Parathyroid adenoma (tissue), 2 donors: ENCODE data around the gene RPP30.
A peak's percentile ranks its signal among the peaks of the same experiment; 100 is the strongest.

ENCODE experiments used
- H2AFZ ChIP-seq: fragments of 300-600 bp; sonication (generic); one replicate; pipeline ENCODE4 v1.7.0; 2017; ENCODE audit warnings: antibody characterized with exemption, mild to moderate bottlenecking
- H3K27ac ChIP-seq: fragments of 300-600 bp; sonication (generic); one replicate; pipeline ENCODE4 v1.7.0; 2017
- H3K27me3 ChIP-seq: fragments of 300-600 bp; sonication (generic); one replicate; pipeline ENCODE4 v1.7.0; 2017; ENCODE audit warnings: low read length; ENCODE audit not compliant: control insufficient read depth, insufficient read depth
- H3K36me3 ChIP-seq: fragments of 300-600 bp; sonication (generic); one replicate; pipeline ENCODE4 v1.7.0; 2017; ENCODE audit warnings: low read length; ENCODE audit not compliant: control insufficient read depth, insufficient read depth
- H3K4me1 ChIP-seq: fragments of 300-600 bp; sonication (generic); one replicate; pipeline ENCODE4 v1.7.0; 2017; ENCODE audit warnings: control low read depth
- H3K4me2 ChIP-seq: fragments of 300-600 bp; sonication (generic); one replicate; pipeline ENCODE4 v1.7.0; 2017; ENCODE audit warnings: low read length
- H3K4me3 ChIP-seq: fragments of 300-600 bp; sonication (generic); one replicate; pipeline ENCODE4 v1.7.0; 2017; ENCODE audit warnings: low read depth, low read length
- H3K79me2 ChIP-seq: fragments of 300-600 bp; sonication (generic); one replicate; pipeline ENCODE4 v1.7.0; 2017; ENCODE audit warnings: control low read depth
- H3K9ac ChIP-seq: fragments of 300-600 bp; sonication (generic); one replicate; pipeline ENCODE4 v1.7.0; 2017; ENCODE audit warnings: mild to moderate bottlenecking
- H3K9me3 ChIP-seq: fragments of 300-600 bp; sonication (generic); one replicate; pipeline ENCODE4 v1.7.0; 2017; ENCODE audit warnings: low read length; ENCODE audit not compliant: control insufficient read depth
- TF ChIP-seq, protein P1 (sequence below): fragments of 300-600 bp; sonication (generic); IDR thresholded peaks from one replicate; pipeline ENCODE4 v1.7.0; 2017; ENCODE audit warnings: antibody characterized with exemption, mild to moderate bottlenecking
- donor health status: primary hyperparathyroidism.

Gene RPP30

DNA sequence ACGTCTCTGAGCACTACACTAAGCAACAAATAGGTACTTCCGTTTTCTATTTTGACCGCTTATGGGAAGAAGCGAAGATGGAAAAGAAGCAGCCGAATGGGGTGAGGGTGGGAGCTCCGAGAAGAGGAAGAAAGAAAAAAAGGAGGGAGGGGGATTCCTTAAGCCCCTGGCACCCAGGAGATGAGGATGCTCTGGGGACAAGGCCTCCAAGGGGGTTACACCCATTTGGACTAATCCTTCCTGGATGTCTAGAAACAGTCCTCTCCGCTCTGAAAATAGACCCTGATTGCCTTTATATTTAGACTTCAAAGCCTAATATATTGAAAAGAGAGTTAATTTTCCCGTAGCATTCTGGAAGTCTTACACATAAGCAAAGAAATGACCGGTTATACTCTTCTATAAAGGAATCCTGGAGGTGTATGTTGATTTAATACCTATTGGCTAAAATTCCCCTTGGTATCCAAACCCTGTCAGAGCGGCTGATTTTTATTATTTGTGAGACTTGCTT, 13.3 kb upstream of the RPP30 start:
- H3K4me3 ChIP-seq = peak overlapping the region; percentile 67
- no peaks in the 10 kb centered on the region for H3K9me3 ChIP-seq
- peak overlapping the region; percentile 85 for H3K4me2 ChIP-seq
- H3K79me2 ChIP-seq = no peaks in the 10 kb centered on the region
- peak overlapping the region; percentile 85 for H2AFZ ChIP-seq
- H3K27ac ChIP-seq = peak overlapping the region; percentile 71
- TF ChIP-seq, protein P1, sequence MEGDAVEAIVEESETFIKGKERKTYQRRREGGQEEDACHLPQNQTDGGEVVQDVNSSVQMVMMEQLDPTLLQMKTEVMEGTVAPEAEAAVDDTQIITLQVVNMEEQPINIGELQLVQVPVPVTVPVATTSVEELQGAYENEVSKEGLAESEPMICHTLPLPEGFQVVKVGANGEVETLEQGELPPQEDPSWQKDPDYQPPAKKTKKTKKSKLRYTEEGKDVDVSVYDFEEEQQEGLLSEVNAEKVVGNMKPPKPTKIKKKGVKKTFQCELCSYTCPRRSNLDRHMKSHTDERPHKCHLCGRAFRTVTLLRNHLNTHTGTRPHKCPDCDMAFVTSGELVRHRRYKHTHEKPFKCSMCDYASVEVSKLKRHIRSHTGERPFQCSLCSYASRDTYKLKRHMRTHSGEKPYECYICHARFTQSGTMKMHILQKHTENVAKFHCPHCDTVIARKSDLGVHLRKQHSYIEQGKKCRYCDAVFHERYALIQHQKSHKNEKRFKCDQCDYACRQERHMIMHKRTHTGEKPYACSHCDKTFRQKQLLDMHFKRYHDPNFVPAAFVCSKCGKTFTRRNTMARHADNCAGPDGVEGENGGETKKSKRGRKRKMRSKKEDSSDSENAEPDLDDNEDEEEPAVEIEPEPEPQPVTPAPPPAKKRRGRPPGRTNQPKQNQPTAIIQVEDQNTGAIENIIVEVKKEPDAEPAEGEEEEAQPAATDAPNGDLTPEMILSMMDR = no peak
- H3K9ac ChIP-seq = no peak overlapping the region
- H3K36me3 ChIP-seq = no peaks in the 10 kb centered on the region
- no peaks in the 10 kb centered on the region for H3K27me3 ChIP-seq
- no peaks in the 10 kb centered on the region for H3K4me1 ChIP-seq

DNA sequence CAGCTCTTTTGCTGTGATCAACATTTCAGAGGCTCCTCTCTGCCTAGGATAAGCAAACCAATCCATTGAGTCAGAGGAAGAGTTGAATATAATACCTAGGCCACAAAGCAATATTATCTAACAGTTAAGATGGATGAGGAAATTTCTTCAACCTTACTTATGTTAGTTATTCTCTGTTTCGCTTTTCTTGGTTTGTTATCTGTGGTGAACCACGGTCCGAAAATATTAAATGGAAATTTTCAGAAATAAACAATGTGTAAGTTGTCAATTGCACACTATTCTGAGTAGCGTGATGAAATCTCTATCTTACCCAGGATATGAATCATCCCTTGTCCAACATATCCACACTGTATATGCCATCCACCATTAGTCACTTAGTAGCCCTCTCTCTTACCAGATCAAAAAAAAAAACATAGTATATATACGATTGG, 12.4 kb upstream of the RPP30 start:
- Histone ChIP-seq H3K4me3 (no peak overlapping the region), H3K79me2 (no peaks in the 10 kb centered on the region), H3K9me3 (no peaks in the 10 kb centered on the region), H3K4me2 (no peak overlapping the region), H2AFZ (no peak overlapping the region), H3K27ac (no peak overlapping the region), H3K36me3 (no peaks in the 10 kb centered on the region), H3K27me3 (no peaks in the 10 kb centered on the region), H3K4me1 (no peaks in the 10 kb centered on the region), H3K9ac (no peak overlapping the region)
- TF ChIP-seq, protein P1 = no peak

DNA sequence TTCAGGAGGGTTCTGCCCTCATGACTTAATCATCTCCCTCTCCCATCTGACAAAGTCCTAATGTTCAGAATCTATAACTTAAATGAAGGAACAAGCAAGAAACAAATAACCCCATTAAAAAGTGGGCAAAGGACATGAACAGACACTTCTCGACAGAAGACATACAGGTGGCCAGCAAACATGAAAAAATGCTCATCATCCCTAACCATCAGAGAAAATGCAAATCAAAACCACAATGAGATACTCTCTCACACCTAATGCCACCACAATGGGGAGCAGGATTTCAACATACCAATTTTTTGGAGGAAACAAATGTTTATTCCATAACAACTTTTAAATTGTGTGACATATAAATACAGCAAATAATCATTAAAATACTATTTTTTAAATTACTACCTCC, 11.0 kb upstream of the RPP30 start:
- Histone ChIP-seq H3K4me1 (peaks cover 2% of the 10 kb centered on the region), H3K36me3 (no peaks in the 10 kb centered on the region), H3K9me3 (no peaks in the 10 kb centered on the region), H2AFZ (no peak overlapping the region), H3K4me3 (no peak overlapping the region), H3K27me3 (no peaks in the 10 kb centered on the region), H3K79me2 (no peaks in the 10 kb centered on the region), H3K4me2 (no peak overlapping the region), H3K27ac (no peak overlapping the region), H3K9ac (no peak overlapping the region)
- TF ChIP-seq, protein P1 = no peak

DNA sequence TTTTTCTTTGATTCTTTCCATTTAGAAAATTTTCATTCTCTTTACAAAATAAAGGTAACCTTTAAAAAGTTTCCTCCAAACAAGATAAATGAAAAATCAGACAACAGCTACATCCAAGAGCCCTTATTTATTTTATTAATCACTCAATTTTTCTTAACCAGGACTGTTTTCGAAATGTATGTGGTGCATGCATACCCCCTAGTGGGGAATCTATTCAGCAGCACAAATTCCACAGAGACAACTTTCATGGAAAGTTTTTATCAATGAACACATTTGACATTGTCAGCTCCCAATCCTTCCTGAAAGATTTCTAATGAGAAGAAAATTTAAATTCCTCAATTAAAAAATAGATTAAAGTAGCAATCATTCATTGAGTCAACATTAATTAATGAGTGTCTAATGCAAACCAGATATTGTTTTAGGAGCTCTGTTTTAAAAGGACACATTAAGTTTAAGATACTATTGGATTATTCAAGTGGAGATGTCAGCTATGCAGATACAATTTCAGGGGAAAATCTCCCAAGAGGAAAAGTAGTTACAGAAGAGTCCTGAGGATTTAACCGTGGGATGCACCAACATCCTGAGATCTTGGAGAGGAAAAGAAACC, 8.8 kb upstream of the RPP30 start:
- Histone ChIP-seq H3K79me2 (no peaks in the 10 kb centered on the region), H2AFZ (no peak overlapping the region), H3K9me3 (no peaks in the 10 kb centered on the region), H3K27me3 (no peaks in the 10 kb centered on the region), H3K4me3 (no peak overlapping the region), H3K9ac (no peak overlapping the region), H3K27ac (no peak overlapping the region), H3K36me3 (no peaks in the 10 kb centered on the region), H3K4me1 (peaks cover 5% of the 10 kb centered on the region), H3K4me2 (no peak overlapping the region)
- TF ChIP-seq, protein P1 = peak; percentile 78

DNA sequence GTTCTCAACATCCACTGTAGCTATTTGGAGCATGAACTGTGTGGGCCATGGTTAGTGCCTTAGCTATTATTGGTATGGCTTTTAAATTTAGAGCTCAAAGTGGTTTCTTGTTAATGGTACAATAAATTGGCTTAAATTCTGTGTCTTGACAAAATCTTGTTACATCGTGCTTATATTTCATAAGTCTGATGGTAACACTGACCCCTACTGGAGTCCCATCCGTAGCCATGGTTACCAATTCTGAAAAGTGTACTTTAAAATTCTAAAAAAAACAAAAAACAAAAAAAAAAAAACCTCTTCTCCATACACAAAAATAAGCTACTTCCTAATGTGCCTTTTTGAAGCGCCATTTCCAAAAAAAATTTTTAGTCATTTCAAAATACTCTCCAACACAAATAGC, 6.4 kb upstream of the RPP30 start:
- no peaks in the 10 kb centered on the region for H3K36me3 ChIP-seq
- peaks cover 5% of the 10 kb centered on the region for H3K4me1 ChIP-seq
- TF ChIP-seq, protein P1 = peak; percentile 24
- H3K27ac ChIP-seq = no peak overlapping the region
- H3K4me3 ChIP-seq = no peak overlapping the region
- H3K9ac ChIP-seq = no peak overlapping the region
- H3K9me3 ChIP-seq = no peaks in the 10 kb centered on the region
- H3K79me2 ChIP-seq = no peaks in the 10 kb centered on the region
- H3K4me2 ChIP-seq = no peak overlapping the region
- H2AFZ ChIP-seq = no peak overlapping the region
- H3K27me3 ChIP-seq = no peaks in the 10 kb centered on the region
